ENCODE data around the gene ZC3H18. TPM values are rescaled to one million over a fixed set of nuclear protein-coding genes. Genes with fewer than 3 reads are reported as not detected.
A peak's percentile ranks its signal among the peaks of the same experiment; 100 is the strongest.

Gene ZC3H18
- total RNA-seq, 1 experiment from 2014 or later, result 12.6 TPM

DNA sequence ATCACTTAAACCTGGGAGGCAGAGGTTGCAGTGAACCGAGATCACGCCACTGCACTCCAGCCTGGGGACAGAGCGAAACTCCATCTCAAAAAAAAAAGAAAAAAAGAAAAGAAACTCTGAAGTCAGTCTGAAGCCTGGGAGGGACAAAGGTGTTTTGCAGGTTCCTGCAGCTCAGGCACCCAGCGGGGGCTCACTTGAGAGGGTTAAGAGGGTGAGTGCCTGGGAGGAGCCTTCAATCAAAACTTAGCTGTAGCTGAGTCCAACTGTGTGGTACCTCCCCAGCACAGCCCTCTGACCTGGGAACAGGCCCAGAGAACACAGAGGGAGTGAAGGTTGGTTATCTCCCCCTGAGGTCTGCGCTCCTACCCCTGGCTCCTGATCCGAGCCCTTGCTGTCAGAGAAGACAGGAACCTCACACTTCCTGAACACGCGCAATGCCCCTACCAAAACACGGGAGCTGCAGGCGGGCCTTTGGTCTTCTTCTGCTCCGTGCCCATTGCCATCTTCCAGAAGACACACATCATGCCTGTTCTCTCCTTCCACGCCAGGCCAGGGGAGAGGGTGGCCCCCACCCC lies 20.4 kb upstream of the ZC3H18 start:
- no peak for DNase-seq (ENCODE audit: low read depth)

DNA sequence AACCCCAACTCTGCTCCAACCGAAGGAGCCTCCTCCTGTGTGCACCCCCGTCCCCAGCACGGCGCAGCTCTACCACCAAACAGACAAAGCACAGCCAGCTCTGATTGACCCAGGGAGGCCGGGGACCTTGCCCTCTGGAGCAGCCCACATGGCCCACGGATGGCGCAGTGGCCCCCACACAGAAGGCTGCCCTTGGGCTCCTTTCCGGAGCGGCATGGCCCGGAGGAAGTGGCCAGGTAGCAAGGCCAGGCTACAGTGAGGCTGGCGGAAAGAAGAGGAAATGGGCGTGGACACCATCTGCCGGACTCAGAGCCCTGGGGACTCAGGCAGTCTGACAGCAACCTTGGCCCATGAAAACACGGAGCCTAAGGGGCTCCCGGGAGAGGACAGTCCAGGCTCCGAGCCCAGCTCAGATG lies 19.9 kb upstream of the ZC3H18 start:
- no peak for DNase-seq (ENCODE audit: low read depth)

DNA sequence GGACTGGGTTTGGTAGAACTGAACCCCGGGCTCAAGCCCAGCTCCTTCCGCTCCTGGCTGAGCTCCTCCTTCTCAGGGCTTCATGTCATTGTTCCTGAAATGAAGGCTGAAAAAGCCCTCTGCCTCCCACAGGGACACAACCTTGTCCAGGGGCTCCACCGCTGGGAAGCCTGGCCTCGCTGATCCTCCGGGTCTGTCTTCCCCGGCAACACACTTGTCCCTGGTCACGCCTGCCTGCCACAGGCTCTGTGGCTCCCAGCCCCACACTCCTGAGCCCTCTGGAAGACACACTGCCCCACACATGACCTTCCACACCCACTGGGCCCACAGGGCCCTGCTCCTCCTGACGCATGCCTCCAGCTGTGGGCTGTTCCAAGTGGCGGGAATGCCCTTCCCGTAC lies 18.0 kb upstream of the ZC3H18 start:
- DNase-seq (ENCODE audit: low read depth), result no peak

DNA sequence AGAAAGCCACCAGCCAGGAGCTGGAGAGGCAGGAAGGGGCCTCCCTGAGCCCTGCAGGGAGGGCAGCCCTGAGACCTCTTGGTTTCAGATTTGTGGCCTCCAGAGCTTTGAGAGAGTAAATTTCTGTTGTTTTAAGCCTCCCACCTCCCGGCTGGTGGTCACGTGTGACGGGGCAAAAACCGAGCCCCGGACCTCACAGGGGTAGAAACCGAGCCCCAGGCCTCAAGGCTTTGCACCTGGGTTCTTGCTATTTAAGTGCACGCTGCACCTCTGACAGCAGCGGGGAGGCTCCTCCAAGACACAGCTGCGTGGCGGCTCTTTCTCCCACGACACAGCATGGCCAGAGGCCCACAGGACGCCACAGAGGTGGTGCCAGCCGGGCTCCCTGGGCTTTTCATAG lies 17.4 kb upstream of the ZC3H18 start:
- DNase-seq (ENCODE audit: low read depth), result no peak

DNA sequence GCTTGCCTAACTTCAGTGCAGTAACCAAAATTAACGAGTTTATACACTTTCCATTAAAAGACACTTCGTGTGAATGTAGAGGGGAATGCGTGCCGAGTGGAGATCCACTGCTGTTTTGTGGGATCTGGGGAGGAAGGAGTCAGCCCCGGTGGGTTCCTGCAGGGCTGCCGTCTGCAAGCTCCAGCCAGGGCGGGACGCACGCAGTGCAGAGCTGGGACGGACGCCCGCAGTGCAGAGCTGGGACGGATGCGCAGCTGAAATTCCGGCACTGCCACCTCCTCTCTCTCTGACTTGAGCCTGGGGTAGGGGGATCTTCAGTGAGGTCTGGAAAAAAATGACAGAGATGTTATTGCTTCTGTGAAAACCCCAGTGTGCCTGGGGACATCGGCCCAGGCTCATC lies 16.5 kb upstream of the ZC3H18 start:
- no peak for DNase-seq (ENCODE audit: low read depth)

GRCh38 chr16:88554711-88555264 lies 15.4 kb upstream of the ZC3H18 start:
- DNase-seq (ENCODE audit: low read depth), result no peak

- DNase-seq (ENCODE audit: low read depth), result no peak
Observed at GRCh38 chr16:88556294-88556988, 13.8 kb upstream of the ZC3H18 start.

DNA sequence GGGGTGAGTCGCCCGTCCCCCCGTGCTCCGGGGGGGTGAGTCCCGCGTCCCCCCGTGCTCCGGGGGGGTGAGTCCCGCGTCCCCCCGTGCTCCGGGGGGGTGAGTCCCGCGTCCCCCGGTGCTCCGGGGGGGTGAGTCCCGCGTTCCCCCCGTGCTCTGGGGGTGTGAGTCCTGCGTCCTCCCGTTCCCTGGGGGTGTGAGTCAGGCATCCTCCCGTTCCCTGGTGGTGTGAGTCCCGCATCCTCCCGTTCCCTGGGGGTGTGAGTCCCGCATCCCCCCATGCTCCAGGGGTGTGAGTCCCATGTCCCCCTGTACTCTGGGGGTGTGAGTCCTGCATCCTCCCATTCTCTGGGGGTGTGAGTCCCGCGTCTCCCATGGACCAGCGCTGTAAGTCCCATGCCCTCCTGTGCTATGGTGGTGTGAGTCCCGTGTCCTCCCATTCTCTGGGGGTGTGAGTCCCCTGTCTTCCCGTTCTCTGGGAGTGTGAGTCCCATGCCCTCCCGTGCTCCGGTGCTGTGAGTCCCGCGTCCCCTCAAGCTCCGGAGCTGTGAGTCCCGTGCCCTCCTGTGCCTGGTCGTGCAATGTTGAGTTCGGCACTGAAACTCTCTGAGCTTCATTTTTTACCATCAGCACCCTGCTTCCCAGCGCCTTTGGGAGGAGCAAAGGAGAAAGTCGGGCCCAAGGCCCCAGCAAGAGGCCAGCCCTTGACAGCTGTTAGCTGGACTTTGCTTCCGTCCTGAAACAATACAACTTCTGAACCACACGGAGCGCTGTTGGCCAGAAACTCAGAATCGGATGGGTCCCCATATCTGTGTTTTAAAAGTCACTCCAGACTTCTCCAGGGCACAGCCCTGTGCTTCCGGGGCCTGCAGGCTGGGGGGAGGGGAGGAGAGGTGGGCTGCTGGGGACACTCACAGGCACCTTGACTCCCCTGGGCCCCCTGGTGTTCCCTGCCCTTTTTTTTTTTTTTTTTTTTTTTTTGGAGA lies 11.5 kb upstream of the ZC3H18 start:
- peak; percentile 74 for DNase-seq (ENCODE audit: low read depth)

DNA sequence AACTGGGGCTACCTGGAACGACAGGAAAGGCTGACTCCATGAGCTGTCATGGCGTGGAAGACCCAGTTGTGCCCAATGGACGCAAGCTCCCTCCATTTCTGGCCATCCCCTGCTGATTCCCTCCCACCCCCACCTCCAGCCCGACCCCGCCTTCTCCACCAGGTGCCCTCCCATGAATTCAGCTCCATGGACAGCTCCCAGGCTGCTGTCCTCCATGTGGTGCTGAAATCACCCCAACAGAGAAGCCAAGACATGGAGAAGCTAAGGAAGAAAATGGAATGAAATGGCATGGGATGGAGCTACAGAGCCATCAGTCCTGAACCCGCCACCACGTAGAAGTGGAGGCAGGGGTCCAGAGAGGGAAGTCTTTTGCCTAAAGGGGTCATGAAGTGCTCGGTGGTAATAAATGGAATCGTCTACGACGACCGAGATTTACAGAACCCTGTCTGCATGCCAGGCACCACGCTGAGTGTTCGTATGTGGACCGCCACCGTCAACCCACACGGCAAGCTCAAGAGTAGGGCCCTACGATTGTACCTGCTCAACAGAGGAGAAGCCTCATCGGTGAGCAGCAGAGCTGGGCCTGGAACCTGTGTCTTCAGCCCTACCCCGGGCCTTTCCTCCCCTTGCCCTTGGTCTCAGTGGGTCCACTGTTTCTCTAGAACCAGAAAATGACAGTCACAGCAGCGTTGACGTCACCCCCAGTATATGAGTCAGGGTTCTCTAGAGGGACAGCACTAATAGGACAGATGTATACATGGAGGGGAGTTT lies 9.3 kb upstream of the ZC3H18 start:
- peak; percentile 34 for DNase-seq (ENCODE audit: low read depth)

DNA sequence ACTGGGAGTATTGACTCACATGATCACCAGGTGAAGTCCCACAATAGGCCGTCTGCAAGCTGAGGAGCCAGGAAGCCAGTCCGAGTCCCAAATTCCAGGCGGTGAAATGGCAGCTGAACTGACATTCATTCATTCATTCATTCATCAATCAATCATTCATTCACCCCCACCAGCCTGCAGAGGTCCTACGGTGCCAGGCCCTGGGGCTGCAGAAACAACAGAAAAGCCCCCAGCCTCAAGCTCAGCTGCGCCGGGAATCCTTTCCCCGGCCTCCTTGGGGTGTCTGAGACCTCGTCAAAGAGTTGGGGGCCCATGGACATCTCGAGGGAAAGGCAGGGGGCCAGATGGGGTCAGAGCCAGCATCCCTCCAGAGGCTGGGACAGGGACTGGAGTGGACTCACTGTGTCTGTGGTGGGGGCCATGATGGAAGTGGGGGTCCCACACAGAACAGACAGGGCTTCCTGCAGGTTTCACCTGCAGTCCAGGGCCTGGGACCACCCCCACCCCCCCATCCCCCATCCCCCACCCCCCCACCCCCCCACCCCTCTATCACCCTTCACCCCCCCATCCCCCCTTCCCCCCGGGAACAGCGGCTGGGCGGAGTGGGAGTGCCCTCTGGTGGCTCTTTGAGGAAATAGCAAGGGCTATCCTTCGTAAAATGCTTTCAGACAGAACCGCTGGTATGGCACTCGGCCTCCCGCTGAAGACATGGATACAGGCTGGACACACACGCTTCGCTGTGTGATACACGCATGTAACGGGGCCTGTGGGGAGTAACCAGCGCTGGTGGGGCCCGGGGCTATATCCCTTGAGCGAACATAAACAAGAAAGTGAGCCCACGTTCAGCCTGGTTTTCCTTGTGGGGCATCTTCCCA lies 8.5 kb upstream of the ZC3H18 start:
- peak; percentile 42 for DNase-seq (ENCODE audit: low read depth)

- DNase-seq (ENCODE audit: low read depth), result peak; percentile 64
Observed at GRCh38 chr16:88566158-88566557, 4.0 kb upstream of the ZC3H18 start.

GRCh38 chr16:88568710-88569613 lies 1.2 kb upstream of the ZC3H18 start:
- DNase-seq (ENCODE audit: low read depth), result no peak

DNA sequence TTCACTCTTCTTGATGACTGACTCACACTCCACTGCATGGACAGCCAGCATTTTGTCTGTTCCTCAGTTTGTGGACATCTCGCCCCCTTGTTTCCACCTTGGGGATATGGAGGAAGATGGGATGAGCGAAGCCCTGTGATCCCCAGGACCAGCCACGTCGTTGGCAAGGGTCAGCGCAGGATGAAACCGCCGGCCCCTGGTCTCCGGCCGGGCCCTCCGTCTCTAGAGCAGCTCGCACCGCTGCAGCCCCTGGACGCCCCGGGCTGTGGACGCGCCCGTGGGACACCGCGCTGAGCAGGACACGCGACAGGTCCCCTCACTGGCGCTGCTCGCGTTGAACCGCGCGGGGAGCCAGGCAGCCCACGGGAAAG lies 604 bp upstream of the ZC3H18 start:
- DNase-seq (ENCODE audit: low read depth), result peak; percentile 9

GRCh38 chr16:88570691-88571092 lies 489 bp downstream of the ZC3H18 start:
- DNase-seq (ENCODE audit: low read depth), result no peak

DNA sequence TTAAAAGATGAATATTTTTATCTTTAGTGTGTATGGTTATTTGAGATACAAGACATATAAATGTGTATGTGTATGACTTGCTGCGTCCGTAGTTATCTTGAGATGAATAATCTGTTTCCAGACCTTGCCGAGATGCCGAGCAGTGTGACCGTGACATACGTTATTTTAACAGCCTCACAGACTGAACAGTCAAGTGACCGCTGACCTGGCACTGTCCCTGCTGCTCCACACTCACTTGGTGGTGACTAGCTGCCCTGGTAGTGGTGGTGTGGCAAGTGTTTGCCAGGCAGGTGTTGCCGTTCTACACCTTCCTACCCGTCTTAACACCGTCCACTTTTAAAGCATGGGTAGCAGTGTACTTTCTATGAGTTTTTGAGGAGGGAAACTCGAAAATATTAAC lies 5.0 kb downstream of the ZC3H18 start:
- DNase-seq (ENCODE audit: low read depth), result no peak

GRCh38 chr16:88576307-88576706 lies 6.1 kb downstream of the ZC3H18 start:
- DNase-seq (ENCODE audit: low read depth), result no peak

DNA sequence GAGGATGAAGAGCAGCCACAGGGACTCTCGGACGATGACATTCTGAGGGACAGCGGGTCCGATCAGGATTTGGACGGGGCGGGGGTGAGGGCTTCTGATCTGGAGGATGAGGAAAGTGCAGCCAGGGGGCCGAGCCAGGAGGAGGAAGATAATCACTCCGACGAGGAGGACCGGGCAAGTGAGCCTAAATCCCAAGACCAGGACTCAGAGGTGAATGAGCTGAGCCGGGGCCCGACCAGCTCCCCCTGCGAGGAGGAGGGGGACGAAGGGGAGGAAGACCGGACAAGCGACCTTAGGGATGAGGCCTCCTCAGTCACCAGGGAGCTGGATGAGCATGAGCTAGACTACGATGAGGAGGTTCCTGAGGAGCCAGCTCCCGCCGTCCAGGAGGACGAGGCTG lies 7.0 kb downstream of the ZC3H18 start:
- no peak for DNase-seq (ENCODE audit: low read depth)

DNA sequence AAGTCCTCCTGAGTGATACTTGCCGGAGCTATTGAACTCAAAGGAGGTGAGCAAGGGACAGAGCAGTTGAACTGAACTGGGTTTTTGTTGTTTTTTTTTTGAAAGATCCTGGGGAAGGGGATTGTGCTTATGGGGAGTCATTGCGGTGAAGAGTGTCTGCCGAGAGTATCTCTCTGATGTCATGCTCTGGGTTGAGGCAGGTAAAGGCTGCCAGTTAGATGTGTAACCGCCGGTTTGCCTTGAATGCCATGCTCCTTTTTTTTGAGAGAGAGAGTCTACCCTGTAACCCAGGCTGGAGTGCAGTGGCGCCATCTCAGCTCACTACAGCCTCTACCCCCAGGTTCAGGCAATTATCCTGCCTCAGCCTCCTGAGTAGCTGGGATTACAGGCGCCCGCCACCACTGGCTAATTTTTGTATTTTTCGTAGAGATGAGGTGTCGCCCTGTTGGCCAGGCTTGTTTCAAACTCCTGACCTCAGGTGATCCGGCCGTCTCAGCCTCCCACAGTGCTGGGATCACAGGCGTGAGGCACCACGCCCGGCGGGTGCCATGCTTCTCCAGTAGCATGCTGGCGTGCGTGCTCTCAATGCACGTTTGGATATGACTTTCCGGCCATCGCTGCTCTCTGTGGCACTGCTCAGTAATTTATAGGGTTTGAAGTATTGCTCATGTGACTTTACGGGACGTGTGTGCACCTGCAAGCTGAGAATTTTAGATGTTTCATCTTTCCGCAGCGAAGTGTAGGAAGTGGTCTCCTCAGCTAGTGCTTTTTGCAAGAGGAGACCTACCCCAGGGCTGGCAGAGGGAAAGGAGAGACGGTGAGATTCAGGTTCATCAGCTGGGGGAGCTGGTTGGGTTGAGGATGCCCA lies 8.5 kb downstream of the ZC3H18 start:
- DNase-seq (ENCODE audit: low read depth), result no peak

DNA sequence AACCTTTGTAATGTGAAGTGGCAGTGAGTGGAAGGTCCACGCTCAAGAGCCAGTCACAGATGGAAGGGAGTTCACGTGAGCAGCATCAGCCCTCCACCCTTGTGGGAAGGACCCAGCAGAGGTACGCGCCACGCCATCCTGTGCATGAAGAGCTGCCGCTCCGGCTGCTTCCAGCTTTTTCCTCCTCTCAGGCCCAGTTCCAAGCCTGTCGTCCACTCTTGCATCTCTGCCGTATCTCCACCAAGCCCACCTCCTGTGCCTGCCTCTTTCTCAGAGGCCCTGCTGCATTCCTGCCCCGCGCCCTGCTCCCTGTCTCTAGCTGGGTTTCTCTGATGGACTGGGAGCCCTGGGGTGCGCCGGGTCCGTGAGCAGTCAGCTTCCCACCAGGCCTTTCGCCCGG lies 10.2 kb downstream of the ZC3H18 start:
- DNase-seq (ENCODE audit: low read depth), result no peak
